H1 (cell line): ENCODE measurements around the gene NEGR1. TPM values are rescaled to one million over a fixed set of nuclear protein-coding genes. Genes with fewer than 3 reads are reported as not detected.

Source experiments
- CTCF ChIA-PET: fragments of 300-600 bp; sonication (Branson Sonifier 250); formaldehyde crosslinking; loops from one replicate; lab custom pipeline; 2021; ENCODE audit not compliant: partially characterized antibody; lab: Charles Lee
- POLR2A ChIA-PET: fragments of 300-600 bp; sonication (Branson Sonifier 250); formaldehyde crosslinking; loops from one replicate; lab custom pipeline; 2021; ENCODE audit warnings: inconsistent platforms; ENCODE audit not compliant: partially characterized antibody; lab: Charles Lee
- DNase-seq, 2 experiments: peaks; one replicate each; pipeline versions ENCODE4 v3.0.0 to v3.0.0-alpha.2; 2010 to 2022; ENCODE audit warnings: low spot score in 2 of 2, low read depth in 1 of 2, mixed read lengths in 1 of 2
- FAIRE-seq: peaks from 2 replicates; lab custom pipeline; 2011; peaks lifted over from hg19 to GRCh38; lab: Jason Lieb, UNC
- H2AFZ ChIP-seq: 2 replicates; pipeline ENCODE4 v1.8.1; 2012; ENCODE audit warnings: low read length, inconsistent platforms
- H2AK5ac ChIP-seq: 2 replicates; pipeline ENCODE4 v1.6.1; 2013; ENCODE audit warnings: low read depth, low read length
- H2BK120ac ChIP-seq: replicated peaks from 2 replicates; pipeline ENCODE3; 2013; ENCODE audit warnings: low read depth, low read length, inconsistent platforms
- H2BK12ac ChIP-seq: 2 replicates; pipeline ENCODE4 v1.6.1; 2013; ENCODE audit warnings: low read depth, low read length
- H2BK15ac ChIP-seq: 2 replicates; pipeline ENCODE4 v1.6.1; 2013; ENCODE audit warnings: low read length
- H2BK20ac ChIP-seq: 2 replicates; pipeline ENCODE4 v1.6.1; 2013; ENCODE audit warnings: low read length
- H2BK5ac ChIP-seq: 2 replicates; pipeline ENCODE4 v1.6.1; 2013; ENCODE audit warnings: low read depth, low read length
- H3K14ac ChIP-seq: 2 replicates; pipeline ENCODE4 v1.6.1; 2013; ENCODE audit warnings: inconsistent platforms; ENCODE audit not compliant: insufficient read length
- H3K18ac ChIP-seq: 2 replicates; pipeline ENCODE4 v1.6.1; 2013; ENCODE audit warnings: low read length; ENCODE audit errors: extremely low read depth
- H3K23ac ChIP-seq: 2 replicates; pipeline ENCODE4 v1.6.1; 2013; ENCODE audit warnings: inconsistent platforms; ENCODE audit not compliant: insufficient read length
- H3K23me2 ChIP-seq: 2 replicates; pipeline ENCODE4 v1.6.1; 2013; ENCODE audit warnings: low read depth, low read length
- H3K27ac ChIP-seq: 2 replicates; pipeline ENCODE4 v1.6.1; 2011; ENCODE audit warnings: low read depth, low read length, inconsistent platforms
- H3K27me3 ChIP-seq, 4 experiments: replicated peaks in 1 of 4; 1 replicate in 1 of 4; 2 replicates in 3 of 4; pipeline versions ENCODE4 v1.6.1 to v1.8.1; 2011 to 2013; ENCODE audit warnings: low read length in 3 of 4, mild to moderate bottlenecking in 3 of 4, inconsistent platforms in 2 of 4, mixed read lengths in 2 of 4, moderate library complexity in 1 of 4; ENCODE audit not compliant: control insufficient read depth in 3 of 4, insufficient read depth in 3 of 4; ENCODE audit errors: extremely low read depth in 1 of 4
- H3K36me3 ChIP-seq, 4 experiments: 2 replicates each; pipeline versions ENCODE4 v1.6.1 to v1.8.1; 2011 to 2013; ENCODE audit warnings: mild to moderate bottlenecking in 4 of 4, low read length in 3 of 4, moderate library complexity in 2 of 4, control low read depth in 1 of 4, inconsistent platforms in 1 of 4; ENCODE audit not compliant: insufficient read depth in 4 of 4, control insufficient read depth in 2 of 4
- H3K4ac ChIP-seq: replicated peaks from 2 replicates; pipeline ENCODE3; 2013; ENCODE audit warnings: low read length, low read depth, mixed read lengths, inconsistent platforms; ENCODE audit not compliant: insufficient read length
- H3K4me1 ChIP-seq, 4 experiments: replicated peaks in 1 of 4; 1 replicate in 1 of 4; 2 replicates in 3 of 4; pipeline versions ENCODE4 v1.6.1 to v1.8.1; 2011 to 2013; ENCODE audit warnings: low read length in 3 of 4, inconsistent platforms in 2 of 4, mixed read lengths in 1 of 4; ENCODE audit not compliant: insufficient read depth in 4 of 4, control insufficient read depth in 3 of 4
- H3K4me2 ChIP-seq, 2 experiments: 2 replicates each; pipeline versions ENCODE4 v1.6.1 to v1.8.1; 2011 to 2013; ENCODE audit warnings: low read depth in 2 of 2, low read length in 2 of 2, control low read depth in 1 of 2, inconsistent platforms in 1 of 2, mild to moderate bottlenecking in 1 of 2; ENCODE audit not compliant: insufficient read depth in 1 of 2
- H3K4me3 ChIP-seq, 4 experiments: fragments of 200-600, 300-600 bp in 1 of 4; sonication (generic), shearing (Covaris generic), sonication (Bioruptor Twin) in 1 of 4; 2 replicates each; pipeline versions ENCODE4 v1.5.1 to v1.8.1; 2011 to 2016; ENCODE audit warnings: low read length in 4 of 4, low read depth in 3 of 4, control low read depth in 2 of 4, inconsistent platforms in 2 of 4, mild to moderate bottlenecking in 2 of 4, mixed read lengths in 1 of 4, moderate library complexity in 1 of 4; ENCODE audit not compliant: insufficient read depth in 2 of 4; ENCODE audit errors: extremely low read depth in 1 of 4
- H3K56ac ChIP-seq: replicated peaks from 2 replicates; pipeline ENCODE3; 2013; ENCODE audit warnings: low read depth, mild to moderate bottlenecking, mixed read lengths, low read length, inconsistent platforms; ENCODE audit not compliant: insufficient read length
- H3K79me1 ChIP-seq: 2 replicates; pipeline ENCODE4 v1.6.1; 2013; ENCODE audit warnings: low read depth, low read length, control low read depth
- H3K79me2 ChIP-seq, 2 experiments: 2 replicates each; pipeline versions ENCODE4 v1.6.1 to v1.8.1; 2012 to 2013; ENCODE audit warnings: low read length in 2 of 2, mild to moderate bottlenecking in 2 of 2, inconsistent platforms in 1 of 2; ENCODE audit not compliant: insufficient read depth in 2 of 2, control insufficient read depth in 1 of 2
- H3K9ac ChIP-seq, 4 experiments: replicated peaks in 1 of 4; 1 replicate in 1 of 4; 2 replicates in 3 of 4; pipeline versions ENCODE4 v1.6.1 to v1.8.1; 2011 to 2013; ENCODE audit warnings: low read depth in 3 of 4, low read length in 3 of 4, control low read depth in 2 of 4, mild to moderate bottlenecking in 2 of 4, moderate library complexity in 2 of 4, inconsistent platforms in 1 of 4; ENCODE audit errors: extremely low read depth in 1 of 4
- H3K9me3 ChIP-seq, 2 experiments: 2 replicates each; pipeline versions ENCODE4 v1.6.1 to v1.8.1; 2012 to 2013; ENCODE audit warnings: mild to moderate bottlenecking in 2 of 2, moderate library complexity in 2 of 2, control low read depth in 1 of 2, inconsistent platforms in 1 of 2, low read depth in 1 of 2, low read length in 1 of 2, mixed read lengths in 1 of 2; ENCODE audit not compliant: insufficient read depth in 2 of 2
- H4K20me1 ChIP-seq, 2 experiments: replicated peaks in 1 of 2; 2 replicates each; pipeline versions ENCODE3 to v1.8.1; 2011 to 2013; ENCODE audit warnings: inconsistent platforms in 2 of 2, low read length in 2 of 2, mild to moderate bottlenecking in 1 of 2; ENCODE audit not compliant: insufficient read depth in 2 of 2, control insufficient read depth in 1 of 2
- H4K5ac ChIP-seq: 2 replicates; pipeline ENCODE4 v1.6.1; 2013; ENCODE audit warnings: low read length, low read depth, mixed read lengths, inconsistent platforms; ENCODE audit not compliant: insufficient read length
- H4K8ac ChIP-seq: 2 replicates; pipeline ENCODE4 v1.8.0; 2013; ENCODE audit warnings: mild to moderate bottlenecking, moderate library complexity, low read length, inconsistent platforms; ENCODE audit not compliant: insufficient read depth; ENCODE audit errors: extremely low read depth
- H4K91ac ChIP-seq: replicated peaks from 2 replicates; pipeline ENCODE3; 2013; ENCODE audit warnings: low read length, mixed read lengths, inconsistent platforms; ENCODE audit not compliant: insufficient read length
- ATF2 ChIP-seq: IDR thresholded peaks from 2 replicates; pipeline ENCODE4 v1.6.1; 2012; ENCODE audit warnings: low read length, inconsistent platforms
- BRCA1 ChIP-seq: IDR thresholded peaks from 2 replicates; pipeline ENCODE4 v1.6.1; 2012; ENCODE audit warnings: low read depth, low read length, improper control_type of control experiment
- CEBPB ChIP-seq: IDR thresholded peaks from 2 replicates; pipeline ENCODE4 v1.6.1; 2012; ENCODE audit warnings: low read depth, low read length
- CREB1 ChIP-seq: IDR thresholded peaks from 2 replicates; pipeline ENCODE4 v1.6.1; 2012; ENCODE audit warnings: inconsistent platforms
- MAFK ChIP-seq: IDR thresholded peaks from 2 replicates; pipeline ENCODE4 v1.6.1; 2012; ENCODE audit warnings: low read depth, mild to moderate bottlenecking, improper control_type of control experiment, low read length
- MAX ChIP-seq: IDR thresholded peaks from 2 replicates; pipeline ENCODE4 v1.6.1; 2012; ENCODE audit warnings: inconsistent platforms
- POLR2A ChIP-seq, 2 experiments: IDR thresholded peaks; 1 replicate in 1 of 2; 2 replicates in 1 of 2; pipeline ENCODE4 v1.6.1; 2011; ENCODE audit warnings: low read depth in 2 of 2, low read length in 2 of 2, mild to moderate bottlenecking in 2 of 2; ENCODE audit errors: control extremely low read depth in 1 of 2
- RXRA ChIP-seq: IDR thresholded peaks from 2 replicates; pipeline ENCODE4 v1.6.1; 2011; ENCODE audit warnings: low read depth, mild to moderate bottlenecking, low read length, moderate library complexity; ENCODE audit not compliant: insufficient read depth
- SAP30 ChIP-seq: fragments of 300-600 bp; sonication (generic); IDR thresholded peaks from 2 replicates; pipeline ENCODE4 v1.7.1; 2012; ENCODE audit warnings: low read length, moderate library complexity, mild to moderate bottlenecking, inconsistent platforms; ENCODE audit not compliant: insufficient read depth, insufficient replicate concordance
- SIRT6 ChIP-seq: IDR thresholded peaks from one replicate; pipeline ENCODE4 v1.7.1; 2012; ENCODE audit warnings: low read length, inconsistent platforms
- SIX5 ChIP-seq: IDR thresholded peaks from 2 replicates; pipeline ENCODE4 v1.6.1; 2011; ENCODE audit warnings: mild to moderate bottlenecking, low read depth, low read length
- SP4 ChIP-seq: IDR thresholded peaks from 2 replicates; pipeline ENCODE4 v1.6.1; 2012; ENCODE audit warnings: low read length, inconsistent platforms
- USF2 ChIP-seq: IDR thresholded peaks from 2 replicates; pipeline ENCODE4 v1.6.1; 2011; ENCODE audit warnings: low read length, improper control_type of control experiment
- WGBS, 2 experiments: shearing (Covaris generic) in 1 of 2; methylation state at CpG; one replicate each; pipeline versions ENCODE4 v1.1.6 to v1.1.7; 2013 to 2015; ENCODE audit warnings: low lambda C conversion rate in 2 of 2, mixed read lengths in 2 of 2, inconsistent platforms in 1 of 2, low coverage in 1 of 2, missing lambda C conversion rate in 1 of 2; ENCODE audit not compliant: insufficient replicate concordance in 2 of 2, insufficient coverage in 1 of 2, insufficient read length in 1 of 2; ENCODE audit errors: extremely low coverage in 1 of 2, missing lambda C conversion rate in 1 of 2; 5-methylcytosine and 5-hydroxymethylcytosine counted together
- polyA plus RNA-seq, 7 experiments: library from polyadenylated mRNA; depleted of rRNA in 3 of 7; stranded (reverse) in 5 of 7; unstranded in 2 of 7; fragments of >200 nt in 5 of 7; fragments of 200-250 nt in 2 of 7; gene quantifications; 1 replicate in 5 of 7; 2 replicates in 1 of 7; 4 replicates in 1 of 7; pipeline versions ENCODE4 v1.2.1 to v1.2.3, GENCODE V29; 2011 to 2013; ENCODE audit warnings: missing spikeins in 2 of 7, mixed read lengths in 2 of 7
- total RNA-seq: library from RNA; stranded (reverse); fragmentation: NEBNext Ultra II Directional; extraction: Animal tissue kit (Norgen Biotek cat#: 25700); gene quantifications from 2 replicates; pipeline ENCODE4 v1.2.1, GENCODE V29; 2021

NEGR1 gene
- total and polyA plus RNA-seq, 2 of the 8 experiments (the other 6 are each of a cell fraction or from before 2014, with no cell fraction given), result 0.71 to 1.3 TPM

GRCh38 chr1:72115290-72115689 lies 167.0 kb downstream of the NEGR1 start:
- Histone ChIP-seq H2BK20ac (no peak overlapping the region), H4K8ac (no peak overlapping the region), H3K18ac (no peak overlapping the region), H3K79me1 (no peaks in the 10 kb centered on the region), H3K27me3 (no peaks in the 10 kb centered on the region), H3K23me2 (no peaks in the 10 kb centered on the region; the same call in 1 of the 2 replicates), H2BK15ac (no peak overlapping the region), H2AFZ (no peak overlapping the region), H2BK12ac (no peak overlapping the region), H3K4me2 (no peak overlapping the region), H4K91ac (no peak overlapping the region), H3K14ac (no peak overlapping the region), H2AK5ac (no peak overlapping the region), H3K9me3 (no peaks in the 10 kb centered on the region), H2BK5ac (no peak overlapping the region), H3K9ac (no peak overlapping the region), H3K4me3 (no peak overlapping the region), H4K20me1 (no peaks in the 10 kb centered on the region), H3K23ac (no peak overlapping the region), H3K56ac (no peak overlapping the region), H2BK120ac (no peak overlapping the region), H3K4me1 (no peaks in the 10 kb centered on the region), H4K5ac (no peak overlapping the region), H3K36me3 (no peaks in the 10 kb centered on the region), H3K4ac (no peak overlapping the region), H3K27ac (no peak overlapping the region), H3K79me2 (no peaks in the 10 kb centered on the region)
- POLR2A ChIA-PET, result no interaction called here
- no peak for DNase-seq
- WGBS, 2 experiments, result 78% methylated on average over 2 of the region's 2 CpGs; no CpG with 5 or more reads in 1 of the 2 experiments
- CTCF ChIA-PET, result no interaction called here
- no peak for FAIRE-seq
- TF ChIP-seq CREB1 (no peak), POLR2A (IDR thresholded peaks at IDR 0.05; ENCODE audit: control extremely low read depth in 1 of 2, low read depth in 2 of 2, low read length in 2 of 2) (no peak), ATF2 (no peak), USF2 (no peak), SAP30 (no peak), MAX (no peak), MAFK (no peak), BRCA1 (no peak), SIX5 (no peak), SP4 (no peak), SIRT6 (no peak), RXRA (no peak), CEBPB (no peak)
